Effector memory CD8-positive, alpha-beta T cell (primary cell): ENCODE measurements around the gene ALDH1L1.

Experiments used
- ATAC-seq: fragments of 150-1000 bp; cut with Tn5 transposase; replicated peaks from 2 replicates; pipeline ENCODE4 v1.10.0; 2021; ENCODE audit warnings: mild to moderate bottlenecking, moderate library complexity
- DNase-seq, 3 experiments: peaks; one replicate each; pipeline ENCODE4 v3.0.0; 2021
- H3K27ac Mint-ChIP-seq, 2 donors: one replicate each; pipeline ENCODE4 v1.8.0; 2022; ENCODE audit warnings: mild to moderate bottlenecking in 2 of 2, mixed read lengths in 2 of 2, moderate library complexity in 2 of 2
- H3K27me3 Mint-ChIP-seq, 2 donors: one replicate each; pipeline ENCODE4 v1.8.0; 2022; ENCODE audit warnings: mixed read lengths in 2 of 2
- H3K36me3 Mint-ChIP-seq: one replicate; pipeline ENCODE4 v1.8.0; 2022; ENCODE audit warnings: mild to moderate bottlenecking, moderate library complexity, mixed read lengths; ENCODE audit not compliant: insufficient read depth
- H3K4me1 Mint-ChIP-seq, 2 donors: one replicate each; pipeline ENCODE4 v1.8.0; 2022; ENCODE audit warnings: low read depth in 2 of 2, mixed read lengths in 2 of 2
- H3K4me3 Mint-ChIP-seq, 2 donors: one replicate each; pipeline ENCODE4 v1.8.0; 2022; ENCODE audit warnings: mild to moderate bottlenecking in 2 of 2, mixed read lengths in 2 of 2, moderate library complexity in 2 of 2
- H3K9me3 Mint-ChIP-seq, 2 donors: one replicate each; pipeline ENCODE4 v1.8.0; 2022; ENCODE audit warnings: mixed read lengths in 2 of 2

The ALDH1L1 gene

DNA sequence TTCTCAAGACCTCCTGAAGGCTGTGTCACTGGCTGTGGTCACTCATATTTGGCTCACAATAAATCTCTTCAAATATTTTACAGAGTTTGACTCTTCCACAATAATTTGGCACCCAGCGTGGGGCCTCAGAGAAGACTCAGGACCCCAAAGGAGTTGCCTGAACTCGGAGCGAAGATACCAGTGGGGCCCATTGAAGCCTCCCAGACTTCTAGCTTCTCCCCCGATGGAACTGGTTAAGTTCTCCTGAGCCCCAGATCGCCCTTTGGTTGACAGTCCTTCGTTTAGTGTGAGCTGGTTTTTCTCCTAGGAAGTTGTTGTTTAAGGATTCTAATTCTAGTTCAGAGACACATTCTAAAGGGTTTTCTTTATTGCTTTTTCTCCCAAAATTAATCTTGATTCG is 95.1 kb downstream of the ALDH1L1 start:
- Mint-ChIP-seq H3K9me3 (no peaks in the 10 kb centered on the region), H3K4me3 (peak overlapping the region; percentile 78 to 93), H3K27me3 (no peaks in the 10 kb centered on the region), H3K27ac (peak overlapping the region in 1 of 2 donors; percentile 46), H3K4me1 (peaks cover 14 to 15% of the 10 kb centered on the region in 2 donors), H3K36me3 (no peaks in the 10 kb centered on the region)
- DNase-seq (no peak), ATAC-seq (no peak)

DNA sequence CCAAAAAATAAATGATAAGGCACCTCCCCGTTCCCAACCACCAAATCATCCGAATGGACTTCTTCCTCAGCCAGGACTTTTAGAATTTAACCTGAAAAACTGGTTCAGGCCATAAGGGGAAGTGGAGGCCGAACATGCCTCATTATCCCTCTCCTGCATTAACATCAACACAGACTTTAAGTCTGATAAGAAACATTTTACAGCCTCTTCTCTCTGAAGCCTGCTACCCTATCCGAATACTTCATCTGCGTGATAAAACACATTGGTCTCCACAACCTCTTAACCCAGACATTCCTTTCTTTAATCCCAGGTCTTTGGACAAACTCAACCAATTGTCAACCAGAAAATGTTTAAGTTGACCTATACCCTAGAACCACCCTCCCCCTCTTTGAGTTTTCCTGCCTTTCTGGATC is 95.6 kb downstream of the ALDH1L1 start:
- ATAC-seq = no peak
- H3K4me3 Mint-ChIP-seq = peak overlapping the region; percentile 78 to 93
- no peaks in the 10 kb centered on the region for H3K9me3 Mint-ChIP-seq
- no peak for DNase-seq
- no peaks in the 10 kb centered on the region for H3K27me3 Mint-ChIP-seq
- no peaks in the 10 kb centered on the region for H3K36me3 Mint-ChIP-seq
- H3K27ac Mint-ChIP-seq = peak overlapping the region; percentile 46 to 96
- peaks cover 14 to 15% of the 10 kb centered on the region in 2 donors for H3K4me1 Mint-ChIP-seq

GRCh38 chr3:126083913-126084767 is 96.2 kb downstream of the ALDH1L1 start, which contains the start of gene SLC41A3:
SLC41A3 (minus strand) TSS chr3:126084124; CDS start chr3:126068219, 15,905 bp downstream.
- DNase-seq (peak; percentile 72 to 78 (median 75)), ATAC-seq (peak; percentile 87)
- no peaks in the 10 kb centered on the region for H3K9me3 Mint-ChIP-seq
- no peaks in the 10 kb centered on the region for H3K27me3 Mint-ChIP-seq
- H3K4me3 Mint-ChIP-seq = peak within 1 kb of the TSS; percentile 78 to 93
- peaks cover 14 to 15% of the 10 kb centered on the region in 2 donors for H3K4me1 Mint-ChIP-seq
- no peaks in the 10 kb centered on the region for H3K36me3 Mint-ChIP-seq
- peak within 1 kb of the TSS; percentile 92 to 96 for H3K27ac Mint-ChIP-seq

DNA sequence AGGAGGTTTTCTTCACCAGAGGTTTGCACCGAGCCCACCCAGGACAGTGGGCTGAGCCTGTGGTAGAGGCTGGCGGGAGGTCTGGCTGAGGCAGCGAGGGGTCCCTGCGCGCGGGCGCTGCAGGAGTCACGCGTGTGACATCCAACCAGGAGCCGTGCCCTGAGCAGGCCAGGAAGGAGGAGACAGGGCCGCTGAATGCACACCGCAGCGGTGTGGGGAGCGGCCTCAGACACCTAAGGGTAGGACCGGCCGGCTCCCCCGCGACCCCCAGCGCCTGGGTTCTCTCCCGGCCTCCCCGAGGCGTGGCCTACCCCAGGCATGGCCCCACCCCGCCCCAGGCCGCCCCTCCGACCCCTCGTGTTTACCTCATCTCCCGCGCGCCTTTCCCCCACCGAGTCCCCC is 96.9 kb downstream of the ALDH1L1 start:
- Mint-ChIP-seq H3K9me3 (no peaks in the 10 kb centered on the region), H3K4me3 (peak overlapping the region; percentile 78 to 93), H3K27me3 (no peaks in the 10 kb centered on the region), H3K36me3 (no peaks in the 10 kb centered on the region), H3K27ac (peak overlapping the region; percentile 92 to 96), H3K4me1 (peaks cover 14 to 15% of the 10 kb centered on the region in 2 donors)
- DNase-seq = peak; percentile 15 to 28 (median 24)
- peak; percentile 52 for ATAC-seq

DNA sequence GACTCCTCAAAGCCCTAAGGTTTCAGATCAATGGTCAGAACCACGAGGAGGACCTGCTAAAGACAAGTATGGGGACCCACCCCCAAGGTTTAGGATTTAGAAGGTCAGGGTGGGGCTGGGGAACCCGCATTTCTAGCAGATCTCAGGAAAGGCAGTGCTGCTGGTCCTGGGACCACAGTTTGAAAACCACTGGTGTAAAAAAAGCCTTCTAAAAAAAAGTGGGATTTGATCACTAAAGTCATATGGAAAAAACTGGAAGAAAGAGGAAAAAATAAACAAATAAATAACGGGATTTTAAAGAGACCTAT is 97.3 kb downstream of the ALDH1L1 start:
- ATAC-seq (no peak), DNase-seq (no peak)
- no peaks in the 10 kb centered on the region for H3K9me3 Mint-ChIP-seq
- peak overlapping the region; percentile 92 to 96 for H3K27ac Mint-ChIP-seq
- no peaks in the 10 kb centered on the region for H3K27me3 Mint-ChIP-seq
- H3K36me3 Mint-ChIP-seq = no peaks in the 10 kb centered on the region
- H3K4me1 Mint-ChIP-seq = peaks cover 14 to 15% of the 10 kb centered on the region in 2 donors
- peak overlapping the region; percentile 78 to 93 for H3K4me3 Mint-ChIP-seq

GRCh38 chr3:126082362-126083137 is 97.8 kb downstream of the ALDH1L1 start:
- no peak for DNase-seq
- Mint-ChIP-seq H3K27me3 (no peaks in the 10 kb centered on the region), H3K4me1 (peaks cover 14 to 15% of the 10 kb centered on the region in 2 donors), H3K36me3 (no peaks in the 10 kb centered on the region), H3K4me3 (peak overlapping the region; percentile 78 to 93), H3K27ac (peak overlapping the region; percentile 92 to 96), H3K9me3 (no peaks in the 10 kb centered on the region)
- no peak for ATAC-seq

- no peak overlapping the region for H3K4me3 Mint-ChIP-seq
These were observed 98.6 kb downstream of the ALDH1L1 start for GRCh38 chr3:126081618-126082361.

GRCh38 chr3:126080970-126081369 is 99.4 kb downstream of the ALDH1L1 start:
- ATAC-seq = no peak
- H3K4me3 Mint-ChIP-seq = no peak overlapping the region

More at GRCh38 chr3:126081618-126082361, 98.6 kb downstream of the ALDH1L1 start:
- H3K27ac Mint-ChIP-seq = no peak overlapping the region
- H3K27me3 Mint-ChIP-seq = no peaks in the 10 kb centered on the region
- ATAC-seq = no peak
- H3K4me1 Mint-ChIP-seq = peaks cover 14 to 15% of the 10 kb centered on the region in 2 donors
- no peaks in the 10 kb centered on the region for H3K9me3 Mint-ChIP-seq
- DNase-seq = no peak
- no peaks in the 10 kb centered on the region for H3K36me3 Mint-ChIP-seq

GRCh38 chr3:126078866-126079265 is 101.5 kb downstream of the ALDH1L1 start:
- Mint-ChIP-seq H3K36me3 (no peaks in the 10 kb centered on the region), H3K27ac (no peak overlapping the region), H3K9me3 (no peaks in the 10 kb centered on the region), H3K4me3 (no peak overlapping the region), H3K4me1 (peaks cover 5 to 7% of the 10 kb centered on the region in 2 donors), H3K27me3 (no peaks in the 10 kb centered on the region)
- DNase-seq (no peak), ATAC-seq (no peak)

More at GRCh38 chr3:126080970-126081369, 99.4 kb downstream of the ALDH1L1 start:
- H3K36me3 Mint-ChIP-seq = no peaks in the 10 kb centered on the region
- H3K27ac Mint-ChIP-seq = no peak overlapping the region
- peaks cover 14 to 15% of the 10 kb centered on the region in 2 donors for H3K4me1 Mint-ChIP-seq
- no peaks in the 10 kb centered on the region for H3K9me3 Mint-ChIP-seq
- no peaks in the 10 kb centered on the region for H3K27me3 Mint-ChIP-seq
- no peak for DNase-seq

DNA sequence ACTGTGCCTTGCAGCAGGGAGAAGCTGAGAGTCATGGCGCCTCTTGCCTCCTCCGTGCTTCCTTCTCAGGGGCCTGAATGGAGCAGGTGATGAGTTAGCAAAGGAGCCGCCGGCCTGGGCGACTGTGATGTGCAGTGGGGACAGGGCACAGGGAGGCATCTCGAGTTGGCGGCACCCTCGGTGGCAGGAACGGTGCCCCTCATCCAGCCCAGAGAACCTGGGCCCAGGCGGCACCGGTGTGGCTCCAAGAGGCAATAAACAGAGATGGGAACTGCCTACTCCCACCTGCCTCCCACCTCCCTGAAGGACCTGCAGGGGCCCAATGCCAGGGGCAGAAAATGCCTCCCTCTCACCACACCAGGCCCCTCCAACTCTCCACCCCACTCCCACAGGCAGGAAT is 102.6 kb downstream of the ALDH1L1 start:
- Mint-ChIP-seq H3K36me3 (no peaks in the 10 kb centered on the region), H3K4me1 (no peaks in the 10 kb centered on the region), H3K27ac (no peak overlapping the region), H3K4me3 (no peak overlapping the region), H3K27me3 (no peaks in the 10 kb centered on the region), H3K9me3 (no peaks in the 10 kb centered on the region)
- DNase-seq (no peak), ATAC-seq (no peak)

- Mint-ChIP-seq H3K4me1 (no peaks in the 10 kb centered on the region), H3K4me3 (no peak overlapping the region), H3K27me3 (no peaks in the 10 kb centered on the region), H3K27ac (no peak overlapping the region), H3K9me3 (no peaks in the 10 kb centered on the region), H3K36me3 (no peaks in the 10 kb centered on the region)
- ATAC-seq = no peak
- DNase-seq = no peak
These were observed 104.2 kb downstream of the ALDH1L1 start for GRCh38 chr3:126076140-126076539.

DNA sequence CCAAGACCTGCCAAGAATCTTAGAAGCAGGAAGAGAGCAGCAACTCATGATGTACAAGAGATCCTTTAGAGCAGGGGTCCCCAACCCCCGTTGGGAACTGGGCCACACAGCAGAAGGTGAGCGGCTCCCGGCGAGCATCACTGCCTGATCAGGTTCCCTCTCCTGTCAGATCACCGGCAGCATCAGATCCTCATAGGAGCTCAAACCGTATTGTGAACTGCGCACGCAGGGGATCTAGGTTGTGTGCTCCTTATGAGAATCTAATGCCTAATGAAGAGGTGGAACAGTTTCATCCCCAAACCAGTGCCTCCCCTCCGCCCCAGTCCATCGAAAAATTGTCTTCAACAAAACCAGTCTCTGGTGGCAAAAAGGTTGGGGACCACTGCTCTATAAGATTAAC is 110.2 kb downstream of the ALDH1L1 start:
- Mint-ChIP-seq H3K27me3 (no peaks in the 10 kb centered on the region), H3K4me1 (peaks cover 6 to 10% of the 10 kb centered on the region in 2 donors), H3K36me3 (peaks cover 4% of the 10 kb centered on the region), H3K4me3 (no peak overlapping the region), H3K27ac (no peak overlapping the region), H3K9me3 (no peaks in the 10 kb centered on the region)
- DNase-seq = no peak
- no peak for ATAC-seq

GRCh38 chr3:126067959-126068358 is 112.4 kb downstream of the ALDH1L1 start:
- no peaks in the 10 kb centered on the region for H3K9me3 Mint-ChIP-seq
- no peak overlapping the region for H3K27ac Mint-ChIP-seq
- H3K27me3 Mint-ChIP-seq = no peaks in the 10 kb centered on the region
- H3K4me1 Mint-ChIP-seq = peaks cover 21 to 26% of the 10 kb centered on the region in 2 donors
- ATAC-seq = no peak
- no peak overlapping the region for H3K4me3 Mint-ChIP-seq
- H3K36me3 Mint-ChIP-seq = peaks cover 4% of the 10 kb centered on the region
- no peak for DNase-seq
